Keratinocyte (primary cell): ENCODE results near the gene CLSTN1.

Experiments used
- CTCF ChIP-seq, 3 experiments: IDR thresholded peaks in 1 of 3; conservative IDR thresholded peaks in 1 of 3; optimal IDR thresholded peaks in 1 of 3; 2 replicates in 2 of 3; 3 replicates in 1 of 3; pipeline versions ENCODE3 to v1.5.1; 2011; ENCODE audit warnings: low read length in 3 of 3, mild to moderate bottlenecking in 3 of 3, moderate library complexity in 2 of 3, control low read depth in 1 of 3, inconsistent platforms in 1 of 3; ENCODE audit not compliant: insufficient read depth in 2 of 3; ENCODE audit errors: extremely low read depth in 1 of 3
- EZH2 ChIP-seq: IDR thresholded peaks from one replicate; pipeline ENCODE4 v1.6.1; 2012; ENCODE audit warnings: inconsistent platforms, mild to moderate bottlenecking, low read length, moderate library complexity

DNA sequence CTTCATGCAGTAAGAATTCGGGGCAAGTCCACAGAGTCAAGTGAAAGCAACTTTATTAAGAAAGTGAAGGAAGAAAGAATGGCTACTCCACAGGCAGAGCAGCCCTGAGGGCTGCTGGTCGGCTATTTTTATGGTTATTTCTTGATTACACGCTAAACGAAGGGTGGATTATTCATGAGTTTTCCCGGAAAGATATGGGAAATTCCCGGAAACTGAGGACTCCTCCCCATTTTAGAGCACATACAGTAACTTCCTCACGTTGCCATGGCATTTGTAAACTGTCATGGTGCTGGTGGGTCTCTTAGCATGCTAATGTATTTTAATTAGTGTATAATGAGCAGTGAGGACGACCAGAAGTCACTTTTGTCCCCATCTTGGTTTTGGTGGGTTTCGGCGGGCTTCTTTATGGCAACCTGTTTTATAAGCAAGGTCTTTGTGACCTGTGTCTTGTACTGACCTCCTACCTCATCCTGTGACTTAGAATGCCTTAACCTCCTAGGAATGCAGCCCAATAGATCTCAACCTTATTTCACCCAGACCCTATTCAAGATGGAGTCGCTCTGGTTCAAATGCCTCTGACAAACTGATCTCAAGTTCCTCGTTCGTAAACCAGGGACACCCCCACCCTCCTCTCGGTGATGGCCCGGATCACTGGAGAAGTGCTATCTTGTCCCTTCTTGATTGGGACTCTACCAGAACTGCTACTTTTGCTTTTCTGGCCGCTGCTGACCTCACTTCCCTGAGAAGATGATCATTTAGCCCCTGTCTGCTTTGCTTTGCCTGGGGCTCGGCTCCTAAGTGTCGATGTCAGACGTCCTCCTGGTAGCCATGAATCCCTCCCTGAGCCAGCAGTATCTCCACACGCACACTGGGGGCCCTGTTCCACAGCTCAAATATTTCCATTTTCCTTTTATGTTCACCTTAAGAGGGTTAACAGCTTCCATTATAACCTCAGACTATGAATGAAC, 48.8 kb downstream of the CLSTN1 start:
- TF ChIP-seq CTCF (optimal IDR thresholded peaks at IDR 0.05 in 1 of 3, IDR thresholded peaks at IDR 0.05 in 1 of 3, conservative IDR thresholded peaks at IDR 0.05 in 1 of 3; ENCODE audit: extremely low read depth in 1 of 3, insufficient read depth in 2 of 3, low read length in 3 of 3) (no peak), EZH2 (no peak)
